ENCODE data around the gene CCDC137. TPM values are rescaled to one million over a fixed set of nuclear protein-coding genes. Genes with fewer than 3 reads are reported as not detected.

CCDC137 gene
- total RNA-seq, 1 donor from 2014 or later: 33.8 TPM

DNA sequence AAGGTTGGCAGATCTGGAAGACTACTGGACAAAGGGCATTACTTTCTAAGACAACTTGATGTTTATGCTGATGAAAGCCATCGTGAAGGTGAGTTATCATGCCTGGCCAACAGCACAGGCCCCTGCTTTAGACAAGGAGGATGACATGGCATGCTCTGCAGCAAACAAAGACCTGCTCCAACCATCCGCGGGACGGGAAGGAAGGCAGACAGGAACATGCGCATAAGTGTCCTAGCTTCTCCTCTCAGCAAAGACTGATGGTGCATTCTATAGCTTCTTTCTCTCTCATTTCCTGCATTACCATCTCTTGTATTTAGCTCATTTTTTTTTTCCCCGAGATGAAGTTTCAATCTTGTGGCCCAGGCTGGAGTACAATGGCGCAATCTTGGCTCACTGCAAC is 35.1 kb upstream of the CCDC137 start:
- H3K27me3 Mint-ChIP-seq (ENCODE audit: unreplicated experiment): peaks cover 2% of the 10 kb centered on the region
- H3K27ac Mint-ChIP-seq (ENCODE audit: unreplicated experiment): no peak overlapping the region
- TF ChIP-seq, protein P1, sequence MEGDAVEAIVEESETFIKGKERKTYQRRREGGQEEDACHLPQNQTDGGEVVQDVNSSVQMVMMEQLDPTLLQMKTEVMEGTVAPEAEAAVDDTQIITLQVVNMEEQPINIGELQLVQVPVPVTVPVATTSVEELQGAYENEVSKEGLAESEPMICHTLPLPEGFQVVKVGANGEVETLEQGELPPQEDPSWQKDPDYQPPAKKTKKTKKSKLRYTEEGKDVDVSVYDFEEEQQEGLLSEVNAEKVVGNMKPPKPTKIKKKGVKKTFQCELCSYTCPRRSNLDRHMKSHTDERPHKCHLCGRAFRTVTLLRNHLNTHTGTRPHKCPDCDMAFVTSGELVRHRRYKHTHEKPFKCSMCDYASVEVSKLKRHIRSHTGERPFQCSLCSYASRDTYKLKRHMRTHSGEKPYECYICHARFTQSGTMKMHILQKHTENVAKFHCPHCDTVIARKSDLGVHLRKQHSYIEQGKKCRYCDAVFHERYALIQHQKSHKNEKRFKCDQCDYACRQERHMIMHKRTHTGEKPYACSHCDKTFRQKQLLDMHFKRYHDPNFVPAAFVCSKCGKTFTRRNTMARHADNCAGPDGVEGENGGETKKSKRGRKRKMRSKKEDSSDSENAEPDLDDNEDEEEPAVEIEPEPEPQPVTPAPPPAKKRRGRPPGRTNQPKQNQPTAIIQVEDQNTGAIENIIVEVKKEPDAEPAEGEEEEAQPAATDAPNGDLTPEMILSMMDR (IDR thresholded peaks at IDR 0.05; ENCODE audit: partially characterized antibody, unreplicated experiment): no peak
- peaks cover 2% of the 10 kb centered on the region for H3K9me3 Mint-ChIP-seq (ENCODE audit: unreplicated experiment)
- peaks cover 5% of the 10 kb centered on the region for H3K4me1 Mint-ChIP-seq (ENCODE audit: low read depth, unreplicated experiment)
- peaks cover under 1% of the 10 kb centered on the region for H3K36me3 Mint-ChIP-seq (ENCODE audit: unreplicated experiment)
- no peak overlapping the region for H3K4me3 Mint-ChIP-seq (ENCODE audit: unreplicated experiment)
- DNase-seq: no peak

DNA sequence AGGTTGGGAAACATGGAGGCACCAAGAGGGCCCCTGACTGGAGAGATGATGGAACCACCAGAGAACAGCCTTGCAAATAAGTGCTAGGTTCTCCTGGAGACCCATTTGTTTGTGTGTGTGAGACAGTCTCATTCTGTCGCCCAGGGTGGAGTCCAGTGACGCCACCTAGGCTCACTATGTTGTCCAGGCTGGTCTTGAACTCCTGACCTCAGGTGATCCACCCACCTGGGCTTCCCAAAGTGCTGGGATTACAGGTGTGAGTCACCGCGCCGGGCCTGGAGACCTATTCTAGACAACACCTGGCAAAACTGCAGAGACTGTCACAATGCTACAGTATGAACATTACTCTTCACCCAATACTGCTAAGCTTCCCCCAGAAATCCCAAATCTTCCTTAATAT is 31.1 kb upstream of the CCDC137 start:
- Mint-ChIP-seq H3K36me3 (ENCODE audit: unreplicated experiment) (no peaks in the 10 kb centered on the region), H3K27ac (ENCODE audit: unreplicated experiment) (peak overlapping the region; percentile 88), H3K27me3 (ENCODE audit: unreplicated experiment) (peaks cover 2% of the 10 kb centered on the region), H3K9me3 (ENCODE audit: unreplicated experiment) (peaks cover 2% of the 10 kb centered on the region), H3K4me1 (ENCODE audit: low read depth, unreplicated experiment) (peaks cover 5% of the 10 kb centered on the region), H3K4me3 (ENCODE audit: unreplicated experiment) (peak overlapping the region; percentile 97)
- DNase-seq: no peak
- TF ChIP-seq, protein P1 (IDR thresholded peaks at IDR 0.05; ENCODE audit: partially characterized antibody, unreplicated experiment): no peak

DNA sequence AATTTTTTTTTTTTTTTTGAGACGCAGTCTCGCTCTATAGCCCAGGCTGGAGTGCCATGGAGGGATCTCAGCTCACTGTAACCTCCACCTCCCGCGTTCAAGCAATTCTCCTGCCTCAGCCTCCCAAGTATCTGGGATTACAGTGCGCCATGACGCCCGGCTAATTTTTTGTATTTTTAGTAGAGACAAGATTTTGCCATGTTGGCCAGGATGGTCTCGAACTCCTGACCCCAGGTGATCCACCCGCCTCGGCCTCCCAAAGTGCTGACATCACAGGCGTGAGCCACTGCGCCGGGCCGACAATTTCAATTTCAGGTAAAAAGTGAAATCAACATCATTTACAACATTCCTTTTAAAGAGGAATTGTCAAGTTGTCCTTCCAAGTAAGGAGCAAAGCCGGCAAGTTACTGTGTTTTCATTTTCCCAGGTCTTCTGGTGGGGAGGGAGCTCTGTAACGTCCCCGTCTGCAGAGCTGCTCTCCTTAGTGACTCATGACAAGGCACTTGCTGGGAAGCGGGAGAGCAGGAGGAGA is 30.5 kb upstream of the CCDC137 start:
- Mint-ChIP-seq H3K4me1 (ENCODE audit: low read depth, unreplicated experiment) (peaks cover 5% of the 10 kb centered on the region), H3K9me3 (ENCODE audit: unreplicated experiment) (peaks cover 2% of the 10 kb centered on the region), H3K27me3 (ENCODE audit: unreplicated experiment) (peaks cover 2% of the 10 kb centered on the region), H3K4me3 (ENCODE audit: unreplicated experiment) (peak overlapping the region; percentile 97), H3K36me3 (ENCODE audit: unreplicated experiment) (no peaks in the 10 kb centered on the region), H3K27ac (ENCODE audit: unreplicated experiment) (peak overlapping the region; percentile 88)
- TF ChIP-seq, protein P1 (IDR thresholded peaks at IDR 0.05; ENCODE audit: partially characterized antibody, unreplicated experiment): no peak
- DNase-seq: no peak

DNA sequence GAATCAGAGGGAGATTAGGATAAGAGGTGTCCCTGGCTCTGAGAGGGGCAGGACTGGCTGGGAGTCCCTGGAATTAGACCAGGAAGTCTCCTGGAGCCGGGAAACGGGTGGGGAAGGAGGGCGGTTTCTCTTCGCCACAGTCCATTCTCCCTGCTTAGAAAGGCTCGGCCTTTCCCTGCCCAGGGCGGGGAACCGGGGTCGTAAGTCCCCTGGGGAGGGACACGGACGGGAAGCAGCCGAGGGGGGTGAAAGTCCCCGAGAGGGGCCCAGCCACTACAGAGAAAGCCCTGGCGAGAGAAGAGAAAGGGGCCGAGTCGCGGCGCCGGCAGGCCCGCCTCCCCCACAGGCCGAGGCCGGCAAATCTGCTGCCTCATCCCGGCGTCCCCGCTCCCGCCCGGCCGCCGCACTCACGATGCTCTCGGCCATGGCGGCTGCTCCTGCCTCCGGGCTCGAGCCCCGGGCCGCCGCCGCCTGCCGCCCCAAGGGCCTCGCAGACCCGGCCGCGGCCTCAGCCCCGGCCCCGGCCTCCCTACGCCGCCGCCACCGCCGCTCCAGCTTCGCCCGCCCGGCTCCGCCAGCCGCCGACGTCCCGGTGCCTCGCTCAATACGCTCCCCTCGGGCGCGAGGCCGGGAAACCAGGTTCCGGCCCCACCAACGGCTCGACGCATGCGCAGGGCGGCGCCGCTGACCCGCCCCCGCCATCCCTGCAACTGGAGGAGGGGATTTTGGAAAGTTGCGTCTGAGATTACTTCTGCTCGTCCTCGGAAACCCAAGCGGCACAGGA is 29.8 kb upstream of the CCDC137 start, which contains the start of the genes NPLOC4 and TSPAN10:
Gene NPLOC4 (minus strand): TSS at position 608 of the 784 bp plus-strand sequence. CDS start 182 bp downstream, at position 426.
Gene TSPAN10 (plus strand): TSS at position 692 of the 784 bp plus-strand sequence. CDS start 5,217 bp downstream, outside the sequence.
- peak; percentile 90 for DNase-seq
- H3K4me3 Mint-ChIP-seq (ENCODE audit: unreplicated experiment): peak within 1 kb of the TSS; percentile 97
- H3K27me3 Mint-ChIP-seq (ENCODE audit: unreplicated experiment): peaks cover 3% of the 10 kb centered on the region
- H3K9me3 Mint-ChIP-seq (ENCODE audit: unreplicated experiment): peaks cover 2% of the 10 kb centered on the region
- H3K36me3 Mint-ChIP-seq (ENCODE audit: unreplicated experiment): no peaks in the 10 kb centered on the region
- TF ChIP-seq, protein P1 (IDR thresholded peaks at IDR 0.05; ENCODE audit: partially characterized antibody, unreplicated experiment): no peak
- H3K4me1 Mint-ChIP-seq (ENCODE audit: low read depth, unreplicated experiment): peaks cover 5% of the 10 kb centered on the region
- peak within 1 kb of the TSS; percentile 88 for H3K27ac Mint-ChIP-seq (ENCODE audit: unreplicated experiment)

DNA sequence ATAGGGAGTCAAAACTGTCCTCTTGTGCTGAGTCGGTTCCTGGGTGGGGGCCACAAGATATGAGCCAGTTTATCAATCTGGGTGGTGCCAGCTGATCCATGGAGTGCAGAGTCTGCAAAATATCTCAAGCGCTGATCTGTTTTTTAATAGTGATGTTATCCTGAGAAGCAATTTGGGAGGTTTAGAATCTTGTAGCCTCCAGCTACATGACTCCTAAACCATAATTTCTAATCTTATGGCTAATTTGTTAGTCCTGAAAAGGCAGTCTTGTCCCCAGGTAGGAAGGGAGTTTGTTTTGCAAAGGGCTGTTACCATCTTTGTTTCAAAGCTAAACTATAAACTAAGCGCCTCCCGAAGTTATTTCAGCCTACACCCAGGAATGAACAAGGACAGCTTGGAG is 27.9 kb upstream of the CCDC137 start:
- H3K27ac Mint-ChIP-seq (ENCODE audit: unreplicated experiment): no peak overlapping the region

More for the DNA sequence above, 27.9 kb upstream of the CCDC137 start:
- Mint-ChIP-seq H3K4me3 (ENCODE audit: unreplicated experiment) (peak overlapping the region; percentile 8), H3K4me1 (ENCODE audit: low read depth, unreplicated experiment) (peaks cover 2% of the 10 kb centered on the region), H3K36me3 (ENCODE audit: unreplicated experiment) (no peaks in the 10 kb centered on the region), H3K27me3 (ENCODE audit: unreplicated experiment) (peaks cover 4% of the 10 kb centered on the region), H3K9me3 (ENCODE audit: unreplicated experiment) (peaks cover 2% of the 10 kb centered on the region)
- TF ChIP-seq, protein P1 (IDR thresholded peaks at IDR 0.05; ENCODE audit: partially characterized antibody, unreplicated experiment): no peak
- no peak for DNase-seq
